Right cardiac atrium (tissue), 5 donors: ENCODE data around the gene ZDHHC16. TPM values are rescaled to one million over a fixed set of nuclear protein-coding genes. Genes with fewer than 3 reads are reported as not detected.
A peak's percentile ranks its signal among the peaks of the same experiment; 100 is the strongest.
"Not testable (repeated sequence)": the region's sequence is repeated elsewhere in the genome, so short reads cannot be mapped to it uniquely, and the experiment has no call there.

Source experiments
- ATAC-seq, 2 donors: fragments of 200-7000 bp; cut with Tn5 transposase; one replicate each; pipeline versions ENCODE4 v1.8.0 to v1.9.1; 2020; ENCODE audit warnings: moderate library complexity in 2 of 2, mild to moderate bottlenecking in 1 of 2
- DNase-seq, 3 donors: peaks; one replicate each; pipeline ENCODE4 v3.0.0-alpha.2; 2020
- H3K27ac ChIP-seq: one replicate; pipeline ENCODE4 v1.5.1; 2013; ENCODE audit warnings: mild to moderate bottlenecking, low read length, control low read depth, moderate library complexity
- H3K27me3 ChIP-seq: one replicate; pipeline ENCODE4 v1.6.1; 2013; ENCODE audit not compliant: control insufficient read depth, insufficient read depth
- H3K4me1 ChIP-seq: one replicate; pipeline ENCODE4 v1.6.1; 2013; ENCODE audit warnings: low read length; ENCODE audit not compliant: control insufficient read depth, insufficient read depth
- H3K4me3 ChIP-seq: one replicate; pipeline ENCODE4 v1.5.1; 2013; ENCODE audit warnings: low read length, control low read depth
- H3K9me3 ChIP-seq: one replicate; pipeline ENCODE4 v1.6.1; 2013; ENCODE audit warnings: low read length; ENCODE audit not compliant: control insufficient read depth
- WGBS: extraction: QIAGEN DNeasy Blood & Tissue Kit; methylation state at CpG from one replicate; pipeline ENCODE4 v1.1.7; 2013; 5-methylcytosine and 5-hydroxymethylcytosine counted together
- intact Hi-C, 4 donors: fragments of 100-400 bp; cut with DNase I; formaldehyde crosslinking; loops; one replicate each; pipeline versions ENCODE4 v1.11.0 to v1.14.0; 2022 to 2023
- polyA plus RNA-seq: library from polyadenylated mRNA; stranded (reverse); fragments of 200-250 nt; gene quantifications from one replicate; pipeline ENCODE4 v1.2.3, GENCODE V29; 2013
- total RNA-seq, 4 donors: library from RNA; stranded (reverse); fragmentation: NEBNext Ultra II Directional; extraction: Animal tissue kit (Norgen Biotek cat#: 25700); gene quantifications; one replicate each; pipeline ENCODE4 v1.2.1, GENCODE V29; 2021
- donor health status: healthy with polysubstance abuse.
- donor health status: DM: no; HTN: yes; CAD: no.
- donor health status: DM: no; HTN: no; CAD: no.
- donor health status: DM: no; HTN: yes; CAD: no; lungs with severe emphysema.
- donor health status: DM: yes; HTN: yes; CAD: no.

ZDHHC16 gene
- total and polyA plus RNA-seq, 5 donors, result 18.9 to 28.6 (median 23.4) TPM

- ATAC-seq, H3K9me3 ChIP-seq, H3K4me3 ChIP-seq, H3K4me1 ChIP-seq, H3K27ac ChIP-seq, intact Hi-C loops, H3K27me3 ChIP-seq, DNase-seq: not testable (repeated sequence)
- WGBS, result 91% methylated on average over 4 of the region's 4 CpGs
Measured at GRCh38 chr10:97479410-97479809, 33.4 kb downstream of the ZDHHC16 start.

- DNase-seq, result no peak
- peaks cover 7% of the 10 kb centered on the region for H3K4me1 ChIP-seq
- H3K27ac ChIP-seq, result no peak overlapping the region
- WGBS, result 77% methylated on average over 9 of the region's 9 CpGs
- no peak overlapping the region for H3K4me3 ChIP-seq
- intact Hi-C loops, result no loop called here
- H3K9me3 ChIP-seq, result no peaks in the 10 kb centered on the region
- no peaks in the 10 kb centered on the region for H3K27me3 ChIP-seq
- ATAC-seq, result no peak
Measured at GRCh38 chr10:97479939-97480338, 34.0 kb downstream of the ZDHHC16 start.

GRCh38 chr10:97481071-97481470 lies 35.1 kb downstream of the ZDHHC16 start:
- WGBS, result 80% methylated on average over 4 of the region's 4 CpGs
- Histone ChIP-seq H3K4me1 (peaks cover 4% of the 10 kb centered on the region), H3K27me3 (no peaks in the 10 kb centered on the region), H3K27ac (no peak overlapping the region), H3K9me3 (no peaks in the 10 kb centered on the region), H3K4me3 (no peak overlapping the region)
- ATAC-seq, result no peak
- no peak for DNase-seq
- intact Hi-C loops, result no loop called here

- intact Hi-C loops, result no loop called here
- no peaks in the 10 kb centered on the region for H3K27me3 ChIP-seq
- 92% methylated on average over 1 of the region's 1 CpG for WGBS
- no peak overlapping the region for H3K27ac ChIP-seq
- H3K9me3 ChIP-seq, result no peaks in the 10 kb centered on the region
- DNase-seq, result no peak
- peaks cover 4% of the 10 kb centered on the region for H3K4me1 ChIP-seq
- ATAC-seq, result no peak
- H3K4me3 ChIP-seq, result no peak overlapping the region
Measured at GRCh38 chr10:97482381-97482780, 36.4 kb downstream of the ZDHHC16 start.

- intact Hi-C loops, result no loop called here
- ATAC-seq (peak in 1 of 2 donors; percentile 20), DNase-seq (no peak)
- WGBS, result 71% methylated on average over 3 of the region's 3 CpGs
- H3K27me3 ChIP-seq, result no peaks in the 10 kb centered on the region
- H3K27ac ChIP-seq, result no peak overlapping the region
- peaks cover 4% of the 10 kb centered on the region for H3K4me1 ChIP-seq
- no peak overlapping the region for H3K4me3 ChIP-seq
- H3K9me3 ChIP-seq, result no peaks in the 10 kb centered on the region
Measured at GRCh38 chr10:97483506-97483905, 37.5 kb downstream of the ZDHHC16 start.

GRCh38 chr10:97483921-97484320 lies 37.9 kb downstream of the ZDHHC16 start:
- WGBS, result 91% methylated on average over 1 of the region's 1 CpG
- Histone ChIP-seq H3K4me1 (peaks cover 4% of the 10 kb centered on the region), H3K27ac (no peak overlapping the region), H3K27me3 (no peaks in the 10 kb centered on the region), H3K9me3 (no peaks in the 10 kb centered on the region), H3K4me3 (no peak overlapping the region)
- no peak for ATAC-seq
- DNase-seq, result no peak
- intact Hi-C loops, result no loop called here

- intact Hi-C loops, result no loop called here
- no peak overlapping the region for H3K27ac ChIP-seq
- WGBS, result 82% methylated on average over 4 of the region's 4 CpGs
Measured at GRCh38 chr10:97485647-97486281, 39.8 kb downstream of the ZDHHC16 start.

GRCh38 chr10:97490592-97490991 lies 44.6 kb downstream of the ZDHHC16 start:
- peak; percentile 79 for ATAC-seq
- Histone ChIP-seq H3K9me3 (no peaks in the 10 kb centered on the region), H3K27ac (peak overlapping the region; percentile 87), H3K27me3 (no peaks in the 10 kb centered on the region), H3K4me3 (no peak overlapping the region), H3K4me1 (peaks cover 12% of the 10 kb centered on the region)
- DNase-seq, result no peak
- 54% methylated on average over 2 of the region's 2 CpGs for WGBS
- intact Hi-C loops, result no loop called here

More at GRCh38 chr10:97485647-97486281, 39.8 kb downstream of the ZDHHC16 start:
- H3K4me1 ChIP-seq, result peaks cover 6% of the 10 kb centered on the region
- no peaks in the 10 kb centered on the region for H3K27me3 ChIP-seq
- no peaks in the 10 kb centered on the region for H3K9me3 ChIP-seq
- ATAC-seq, result no peak
- DNase-seq, result no peak
- no peak overlapping the region for H3K4me3 ChIP-seq

GRCh38 chr10:97494151-97494550 lies 48.2 kb downstream of the ZDHHC16 start:
- no peak overlapping the region for H3K27ac ChIP-seq
- DNase-seq (no peak), ATAC-seq (no peak)
- intact Hi-C loops, result no loop called here
- H3K9me3 ChIP-seq, result no peaks in the 10 kb centered on the region
- H3K4me1 ChIP-seq, result peaks cover 12% of the 10 kb centered on the region
- no peak overlapping the region for H3K4me3 ChIP-seq
- WGBS, result 16% methylated on average over 2 of the region's 2 CpGs
- no peaks in the 10 kb centered on the region for H3K27me3 ChIP-seq

- ATAC-seq (no peak), DNase-seq (no peak)
- WGBS, result 33% methylated on average over 7 of the region's 7 CpGs
- no peaks in the 10 kb centered on the region for H3K27me3 ChIP-seq
- H3K4me3 ChIP-seq, result no peak overlapping the region
- peaks cover 12% of the 10 kb centered on the region for H3K4me1 ChIP-seq
- no peaks in the 10 kb centered on the region for H3K9me3 ChIP-seq
- peak overlapping the region; percentile 14 for H3K27ac ChIP-seq
- intact Hi-C loops, result no loop called here
Measured at GRCh38 chr10:97494863-97495506, 49.0 kb downstream of the ZDHHC16 start.

- DNase-seq, result peak; percentile 84 to 92 (median 89)
- H3K4me1 ChIP-seq, result peaks cover 14% of the 10 kb centered on the region
- intact Hi-C loops, result no loop called here
Measured at GRCh38 chr10:97497572-97498075, 51.6 kb downstream of the ZDHHC16 start.

More at GRCh38 chr10:97497572-97498075, 51.6 kb downstream of the ZDHHC16 start:
- no peaks in the 10 kb centered on the region for H3K9me3 ChIP-seq
- no peaks in the 10 kb centered on the region for H3K27me3 ChIP-seq
- under 1% methylated on average over 22 of the region's 22 CpGs for WGBS
- peak overlapping the region; percentile 82 for H3K27ac ChIP-seq
- ATAC-seq, result peak; percentile 44 to 62
- H3K4me3 ChIP-seq, result peak overlapping the region; percentile 53
